Spinal cord (tissue), 10 donors: ENCODE measurements around the gene KCNK15. TPM values are rescaled to one million over a fixed set of nuclear protein-coding genes. Genes with fewer than 3 reads are reported as not detected.

Experiments
- DNase-seq, 6 donors: peaks; one replicate each; pipeline versions ENCODE4 v3.0.0 to v3.0.0-alpha.2; 2013 to 2015; ENCODE audit warnings: low spot score in 6 of 6, low read depth in 4 of 6
- H3K27ac ChIP-seq: one replicate; pipeline ENCODE4 v1.5.1; 2013; ENCODE audit warnings: low read depth, low read length, control low read depth
- H3K27me3 ChIP-seq: one replicate; pipeline ENCODE4 v1.6.1; 2013; ENCODE audit warnings: low read length; ENCODE audit not compliant: control insufficient read depth, insufficient read depth
- H3K36me3 ChIP-seq: one replicate; pipeline ENCODE4 v1.6.1; 2013; ENCODE audit warnings: low read length; ENCODE audit not compliant: control insufficient read depth, insufficient read depth
- H3K4me1 ChIP-seq: one replicate; pipeline ENCODE4 v1.6.1; 2013; ENCODE audit warnings: low read length; ENCODE audit not compliant: control insufficient read depth, insufficient read depth
- H3K4me3 ChIP-seq: one replicate; pipeline ENCODE4 v1.5.1; 2013; ENCODE audit warnings: low read depth, low read length, control low read depth
- H3K9me3 ChIP-seq: one replicate; pipeline ENCODE4 v1.6.1; 2013; ENCODE audit warnings: low read length; ENCODE audit not compliant: control insufficient read depth, insufficient read depth
- WGBS: methylation state at CpG from one replicate; pipeline ENCODE4 v1.1.5; 2013; ENCODE audit warnings: missing lambda C conversion rate; ENCODE audit not compliant: insufficient coverage; 5-methylcytosine and 5-hydroxymethylcytosine counted together
- polyA plus RNA-seq, 2 donors: library from polyadenylated mRNA; unstranded; fragments of 120-200 nt; gene quantifications; one replicate each; pipeline ENCODE4 v1.2.1, GENCODE V29; 2013; ENCODE audit not compliant: insufficient read length in 2 of 2
- total RNA-seq, 2 donors: library from RNA; depleted of rRNA in 1 of 2; stranded (reverse); fragments of 120-200 nt in 1 of 2; fragments of >200 nt in 1 of 2; gene quantifications; one replicate each; pipeline versions ENCODE4 v1.2.3 to v1.2.4, GENCODE V29; 2013 to 2014
- donor health status: healthy.

The KCNK15 gene
- total and polyA plus RNA-seq, 4 donors, result 0.15 to 0.55 (median 0.24) TPM

- 36% methylated on average over 12 of the region's 28 CpGs for WGBS
- no peak within 1 kb of the TSS for H3K4me3 ChIP-seq
- peaks cover 5% of the 10 kb centered on the region for H3K36me3 ChIP-seq
- H3K4me1 ChIP-seq, result peaks cover 15% of the 10 kb centered on the region
- no peaks in the 10 kb centered on the region for H3K9me3 ChIP-seq
- DNase-seq, result peak in 3 of 6 donors; percentile 51 to 85 (median 51)
- no peak within 1 kb of the TSS for H3K27ac ChIP-seq
- H3K27me3 ChIP-seq, result no peaks in the 10 kb centered on the region
Observed at GRCh38 chr20:44714701-44715498, 30.8 kb upstream of the KCNK15 start, which contains the start of gene CCN5. Gene CCN5 (plus strand): TSS chr20:44715369. CDS start chr20:44715391, 22 bp downstream.

- 78% methylated on average over 1 of the region's 5 CpGs for WGBS
- Histone ChIP-seq H3K36me3 (peaks cover 6% of the 10 kb centered on the region), H3K9me3 (no peaks in the 10 kb centered on the region), H3K4me3 (no peak overlapping the region), H3K4me1 (peaks cover 17% of the 10 kb centered on the region), H3K27me3 (no peaks in the 10 kb centered on the region), H3K27ac (no peak overlapping the region)
- DNase-seq, result no peak
Observed at GRCh38 chr20:44715499-44716308, 30.0 kb upstream of the KCNK15 start.

- peak in 1 of 6 donors; percentile 26 for DNase-seq
- WGBS, result 73% methylated on average over 13 of the region's 13 CpGs
- Histone ChIP-seq H3K27me3 (no peaks in the 10 kb centered on the region), H3K36me3 (peaks cover 6% of the 10 kb centered on the region), H3K27ac (no peak overlapping the region), H3K4me3 (no peak overlapping the region), H3K4me1 (peaks cover 19% of the 10 kb centered on the region), H3K9me3 (no peaks in the 10 kb centered on the region)
Observed at GRCh38 chr20:44716309-44717106, 29.2 kb upstream of the KCNK15 start.

- H3K27ac ChIP-seq, result no peak overlapping the region
Observed at GRCh38 chr20:44717986-44718385, 27.7 kb upstream of the KCNK15 start.

GRCh38 chr20:44719841-44720240, 25.8 kb upstream of the KCNK15 start:
- peaks cover 3% of the 10 kb centered on the region for H3K36me3 ChIP-seq
- no peak overlapping the region for H3K27ac ChIP-seq
- DNase-seq, result no peak
- no peaks in the 10 kb centered on the region for H3K9me3 ChIP-seq
- H3K4me3 ChIP-seq, result no peak overlapping the region
- H3K27me3 ChIP-seq, result peaks cover 2% of the 10 kb centered on the region
- peaks cover 18% of the 10 kb centered on the region for H3K4me1 ChIP-seq
- 93% methylated on average over 14 of the region's 19 CpGs for WGBS

More at GRCh38 chr20:44717986-44718385, 27.7 kb upstream of the KCNK15 start:
- H3K27me3 ChIP-seq, result no peaks in the 10 kb centered on the region
- WGBS, result 53% methylated on average over 6 of the region's 10 CpGs
- no peaks in the 10 kb centered on the region for H3K9me3 ChIP-seq
- peaks cover 19% of the 10 kb centered on the region for H3K4me1 ChIP-seq
- H3K36me3 ChIP-seq, result peaks cover 6% of the 10 kb centered on the region
- no peak for DNase-seq
- no peak overlapping the region for H3K4me3 ChIP-seq

GRCh38 chr20:44720621-44720996, 25.1 kb upstream of the KCNK15 start:
- WGBS, result 54% methylated on average over 4 of the region's 7 CpGs

GRCh38 chr20:44720997-44721784, 24.5 kb upstream of the KCNK15 start:
- Histone ChIP-seq H3K27ac (no peak overlapping the region), H3K9me3 (no peaks in the 10 kb centered on the region), H3K4me3 (no peak overlapping the region), H3K27me3 (peaks cover 5% of the 10 kb centered on the region), H3K36me3 (peaks cover 3% of the 10 kb centered on the region), H3K4me1 (peaks cover 11% of the 10 kb centered on the region)
- no peak for DNase-seq
- WGBS, result no CpG with 5 or more reads among the region's 11 CpGs

More at GRCh38 chr20:44720621-44720996, 25.1 kb upstream of the KCNK15 start:
- H3K4me1 ChIP-seq, result peaks cover 13% of the 10 kb centered on the region
- no peak overlapping the region for H3K4me3 ChIP-seq
- H3K27ac ChIP-seq, result no peak overlapping the region
- no peaks in the 10 kb centered on the region for H3K9me3 ChIP-seq
- peak in 2 of 6 donors; percentile 56 to 61 for DNase-seq
- peaks cover 5% of the 10 kb centered on the region for H3K27me3 ChIP-seq
- H3K36me3 ChIP-seq, result peaks cover 3% of the 10 kb centered on the region

GRCh38 chr20:44721785-44722054, 23.9 kb upstream of the KCNK15 start:
- peaks cover 5% of the 10 kb centered on the region for H3K27me3 ChIP-seq
- H3K4me3 ChIP-seq, result no peak overlapping the region
- no peaks in the 10 kb centered on the region for H3K9me3 ChIP-seq
- peaks cover 3% of the 10 kb centered on the region for H3K36me3 ChIP-seq
- no peak overlapping the region for H3K27ac ChIP-seq
- peaks cover 9% of the 10 kb centered on the region for H3K4me1 ChIP-seq
- DNase-seq, result no peak
- WGBS, result no CpG with 5 or more reads among the region's 1 CpG

GRCh38 chr20:44722990-44723389, 22.7 kb upstream of the KCNK15 start:
- H3K4me1 ChIP-seq, result peaks cover 9% of the 10 kb centered on the region

More at GRCh38 chr20:44722990-44723389, 22.7 kb upstream of the KCNK15 start:
- DNase-seq, result no peak
- no peak overlapping the region for H3K27ac ChIP-seq
- no peaks in the 10 kb centered on the region for H3K9me3 ChIP-seq
- H3K27me3 ChIP-seq, result peaks cover 5% of the 10 kb centered on the region
- peaks cover 3% of the 10 kb centered on the region for H3K36me3 ChIP-seq
- WGBS, result 94% methylated on average over 1 of the region's 2 CpGs
- no peak overlapping the region for H3K4me3 ChIP-seq
